ENCODE measurements around the gene CALD1. TPM values are rescaled to one million over a fixed set of nuclear protein-coding genes. Genes with fewer than 3 reads are reported as not detected.

CALD1 gene
- total RNA-seq, 4 donors from 2014 or later, result 162 to 401 (median 226) TPM

DNA sequence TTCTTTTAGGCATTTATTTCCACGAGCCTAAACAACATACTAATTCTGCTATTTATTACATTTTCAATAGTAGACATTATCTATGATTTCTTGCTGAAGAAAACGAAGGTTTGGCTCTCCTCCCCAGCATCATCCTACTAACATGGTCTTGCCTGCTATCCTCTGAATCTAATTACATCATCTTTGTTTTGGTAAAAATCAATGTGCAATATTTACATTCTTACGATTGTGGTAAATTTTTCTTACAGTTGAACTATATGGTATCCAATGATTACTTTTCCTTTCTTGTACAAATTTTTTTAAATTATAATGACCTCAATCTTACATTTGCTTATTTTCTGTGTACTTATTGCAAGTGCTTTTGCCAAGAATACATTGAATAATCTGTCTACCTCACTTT is 7.0 kb upstream of the CALD1 start:
- no peak overlapping the region for H3K27ac ChIP-seq
- no peaks in the 10 kb centered on the region for H3K9me3 ChIP-seq
- WGBS, 2 donors (ENCODE audit: low coverage in 1 of 2), result 46 to 66% methylated on average over 3 of the region's 3 CpGs
- H3K4me3 ChIP-seq, result no peak overlapping the region
- H3K36me3 ChIP-seq, result no peaks in the 10 kb centered on the region
- TF ChIP-seq, protein P1, sequence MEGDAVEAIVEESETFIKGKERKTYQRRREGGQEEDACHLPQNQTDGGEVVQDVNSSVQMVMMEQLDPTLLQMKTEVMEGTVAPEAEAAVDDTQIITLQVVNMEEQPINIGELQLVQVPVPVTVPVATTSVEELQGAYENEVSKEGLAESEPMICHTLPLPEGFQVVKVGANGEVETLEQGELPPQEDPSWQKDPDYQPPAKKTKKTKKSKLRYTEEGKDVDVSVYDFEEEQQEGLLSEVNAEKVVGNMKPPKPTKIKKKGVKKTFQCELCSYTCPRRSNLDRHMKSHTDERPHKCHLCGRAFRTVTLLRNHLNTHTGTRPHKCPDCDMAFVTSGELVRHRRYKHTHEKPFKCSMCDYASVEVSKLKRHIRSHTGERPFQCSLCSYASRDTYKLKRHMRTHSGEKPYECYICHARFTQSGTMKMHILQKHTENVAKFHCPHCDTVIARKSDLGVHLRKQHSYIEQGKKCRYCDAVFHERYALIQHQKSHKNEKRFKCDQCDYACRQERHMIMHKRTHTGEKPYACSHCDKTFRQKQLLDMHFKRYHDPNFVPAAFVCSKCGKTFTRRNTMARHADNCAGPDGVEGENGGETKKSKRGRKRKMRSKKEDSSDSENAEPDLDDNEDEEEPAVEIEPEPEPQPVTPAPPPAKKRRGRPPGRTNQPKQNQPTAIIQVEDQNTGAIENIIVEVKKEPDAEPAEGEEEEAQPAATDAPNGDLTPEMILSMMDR (IDR thresholded peaks at IDR 0.05), result no peak
- TF ChIP-seq POLR2AphosphoS5 (IDR thresholded peaks at IDR 0.05), result no peak
- no peak for TF ChIP-seq POLR2A (IDR thresholded peaks at IDR 0.05)
- no peak for TF ChIP-seq EP300 (IDR thresholded peaks at IDR 0.05; ENCODE audit: low read depth)
- peaks cover 0 to under 1% (median 0%) of the 10 kb centered on the region in 4 donors for H3K4me1 ChIP-seq
- in situ Hi-C loops (cut with MboI; ENCODE audit: low pct_ligation_motif_present in 1 of 4, low pct_unique_long_range_greater_than_20kb in 1 of 4, low sequenced_read_pairs in 3 of 4), result no loop called here
- DNase-seq, result no peak
- intact Hi-C loops (cut with DNase I; ENCODE audit: low total_unique reads), result loop anchor here (2.0 kb wide), 1 partner anchor 44 kb away; no protein-coding TSS in a partner anchor
- H3K27me3 ChIP-seq, result no peaks in the 10 kb centered on the region

DNA sequence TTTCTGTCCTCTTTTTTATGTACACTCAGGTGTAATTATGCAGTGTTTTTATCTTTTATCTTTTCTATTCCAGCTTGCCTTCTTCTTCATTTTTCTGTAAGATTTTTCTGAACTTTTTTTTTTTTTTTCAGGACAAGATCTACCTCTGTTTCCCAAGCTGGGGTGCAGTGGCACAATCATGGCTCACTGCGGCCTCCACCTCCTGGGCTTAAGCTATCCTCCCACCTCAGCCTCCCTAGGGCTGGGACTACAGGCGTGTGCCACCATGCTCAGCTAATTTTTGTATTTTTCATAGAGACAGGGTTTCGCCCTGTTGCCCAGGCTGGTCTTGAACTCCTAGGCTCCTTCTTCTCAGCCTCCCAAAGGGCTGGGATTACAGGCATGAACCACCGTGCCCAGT is 6.3 kb upstream of the CALD1 start:
- peaks cover 0 to 8% (median 3%) of the 10 kb centered on the region in 4 donors for H3K4me1 ChIP-seq
- in situ Hi-C loops (cut with MboI; ENCODE audit: low pct_ligation_motif_present in 1 of 4, low pct_unique_long_range_greater_than_20kb in 1 of 4, low sequenced_read_pairs in 3 of 4), result no loop called here
- H3K9me3 ChIP-seq, result no peaks in the 10 kb centered on the region
- WGBS, 2 donors (ENCODE audit: low coverage in 1 of 2), result 94 to 96% methylated on average over 3 of the region's 4 CpGs
- no peak overlapping the region for H3K4me3 ChIP-seq
- H3K36me3 ChIP-seq, result no peaks in the 10 kb centered on the region
- no peak for DNase-seq
- no peaks in the 10 kb centered on the region for H3K27me3 ChIP-seq
- H3K27ac ChIP-seq, result no peak overlapping the region
- TF ChIP-seq, protein P1 (IDR thresholded peaks at IDR 0.05), result no peak
- TF ChIP-seq EP300 (IDR thresholded peaks at IDR 0.05; ENCODE audit: low read depth) (no peak), POLR2A (IDR thresholded peaks at IDR 0.05) (no peak), POLR2AphosphoS5 (IDR thresholded peaks at IDR 0.05) (no peak)
- intact Hi-C loops (cut with DNase I; ENCODE audit: low total_unique reads), result loop anchor here (2.0 kb wide), 1 partner anchor 44 kb away; no protein-coding TSS in a partner anchor

DNA sequence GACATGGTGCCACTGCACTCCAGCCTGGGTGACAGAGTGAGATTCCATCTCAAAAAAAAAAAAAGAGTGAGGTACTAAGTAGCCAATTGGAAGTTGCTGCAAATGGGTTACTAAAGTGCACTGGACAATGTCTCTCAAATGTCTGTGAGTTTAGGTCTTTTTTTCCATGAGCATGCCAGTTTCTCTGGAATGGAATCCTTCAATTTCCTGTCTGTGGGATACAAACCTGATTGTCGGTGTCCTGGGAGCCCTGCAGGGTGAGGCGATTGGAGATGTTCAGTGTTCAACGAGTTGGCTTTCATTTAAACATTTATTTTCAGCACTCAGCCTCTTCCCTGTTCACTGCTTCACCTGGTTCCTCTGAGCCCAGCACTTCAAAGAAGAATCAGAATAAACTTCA is 5.3 kb upstream of the CALD1 start:
- DNase-seq, result no peak
- Histone ChIP-seq H3K9me3 (no peaks in the 10 kb centered on the region), H3K27me3 (no peaks in the 10 kb centered on the region), H3K36me3 (no peaks in the 10 kb centered on the region), H3K4me3 (no peak overlapping the region), H3K27ac (no peak overlapping the region), H3K4me1 (peaks cover 0 to 16% (median 7%) of the 10 kb centered on the region in 4 donors)
- intact Hi-C loops (cut with DNase I; ENCODE audit: low total_unique reads) (no loop called here), in situ Hi-C loops (cut with MboI; ENCODE audit: low pct_ligation_motif_present in 1 of 4, low pct_unique_long_range_greater_than_20kb in 1 of 4, low sequenced_read_pairs in 3 of 4) (no loop called here)
- TF ChIP-seq POLR2A (IDR thresholded peaks at IDR 0.05), result no peak
- TF ChIP-seq, protein P1 (IDR thresholded peaks at IDR 0.05), result no peak
- WGBS, 2 donors (ENCODE audit: low coverage in 1 of 2), result 83 to 85% methylated on average over 2 to 3 of the region's 3 CpGs

DNA sequence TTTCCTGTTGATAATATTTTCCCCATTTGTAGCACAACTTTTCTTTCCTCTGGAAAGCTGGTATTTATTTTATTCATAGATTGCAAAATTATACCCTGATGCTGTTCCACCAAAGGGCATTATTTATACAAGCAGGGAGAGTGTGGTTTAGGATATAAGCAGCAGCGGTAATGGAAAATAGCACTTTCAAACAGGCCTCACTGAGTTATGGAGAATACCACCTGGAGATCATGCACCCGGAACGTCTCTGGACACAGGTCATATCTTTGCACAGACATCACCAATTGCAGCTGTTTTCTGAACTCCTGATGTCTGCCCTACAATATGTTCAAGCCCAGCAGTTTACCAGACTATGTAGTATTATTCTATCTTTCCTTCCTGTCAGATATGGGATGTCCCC is 2.0 kb upstream of the CALD1 start:
- in situ Hi-C loops (cut with MboI; ENCODE audit: low pct_ligation_motif_present in 1 of 4, low pct_unique_long_range_greater_than_20kb in 1 of 4, low sequenced_read_pairs in 3 of 4), result no loop called here
- no peak for DNase-seq
- H3K4me1 ChIP-seq, result peaks cover 0 to 16% (median 7%) of the 10 kb centered on the region in 4 donors
- no peak overlapping the region for H3K4me3 ChIP-seq
- H3K36me3 ChIP-seq, result no peaks in the 10 kb centered on the region
- 60 to 70% methylated on average over 1 to 3 of the region's 3 CpGs for WGBS, 2 donors (ENCODE audit: low coverage in 1 of 2)
- H3K27ac ChIP-seq, result peak overlapping the region; percentile 84 to 91 (median 87)
- H3K9me3 ChIP-seq, result no peaks in the 10 kb centered on the region
- TF ChIP-seq, protein P1 (IDR thresholded peaks at IDR 0.05), result no peak
- TF ChIP-seq EP300 (IDR thresholded peaks at IDR 0.05; ENCODE audit: low read depth) (no peak), POLR2A (IDR thresholded peaks at IDR 0.05) (no peak), POLR2AphosphoS5 (IDR thresholded peaks at IDR 0.05) (no peak)
- intact Hi-C loops (cut with DNase I; ENCODE audit: low total_unique reads), result no loop called here
- no peaks in the 10 kb centered on the region for H3K27me3 ChIP-seq
